ENCODE data around the gene RANBP10.

- TF ChIP-seq CTCF (IDR thresholded peaks at IDR 0.05) (no peak), POLR2A (IDR thresholded peaks at IDR 0.05) (no peak)
These were observed 44.4 kb downstream of the RANBP10 start for GRCh38 chr16:67761924-67762323.

Measured in breast epithelium (tissue), 3 donors.